SKM-1 treated with dmso at 0.1 percent for 144 hours (cell line): ENCODE results near the gene GBE1.
"Not testable (repeated sequence)": the region's sequence is repeated elsewhere in the genome, so short reads cannot be mapped to it uniquely, and the experiment has no call there.

Source experiments
- DNase-seq: peaks from one replicate; lab custom pipeline; 2025; ENCODE audit not compliant: unreplicated experiment; lab: John Stamatoyannopoulos, UW

GBE1 gene

DNA sequence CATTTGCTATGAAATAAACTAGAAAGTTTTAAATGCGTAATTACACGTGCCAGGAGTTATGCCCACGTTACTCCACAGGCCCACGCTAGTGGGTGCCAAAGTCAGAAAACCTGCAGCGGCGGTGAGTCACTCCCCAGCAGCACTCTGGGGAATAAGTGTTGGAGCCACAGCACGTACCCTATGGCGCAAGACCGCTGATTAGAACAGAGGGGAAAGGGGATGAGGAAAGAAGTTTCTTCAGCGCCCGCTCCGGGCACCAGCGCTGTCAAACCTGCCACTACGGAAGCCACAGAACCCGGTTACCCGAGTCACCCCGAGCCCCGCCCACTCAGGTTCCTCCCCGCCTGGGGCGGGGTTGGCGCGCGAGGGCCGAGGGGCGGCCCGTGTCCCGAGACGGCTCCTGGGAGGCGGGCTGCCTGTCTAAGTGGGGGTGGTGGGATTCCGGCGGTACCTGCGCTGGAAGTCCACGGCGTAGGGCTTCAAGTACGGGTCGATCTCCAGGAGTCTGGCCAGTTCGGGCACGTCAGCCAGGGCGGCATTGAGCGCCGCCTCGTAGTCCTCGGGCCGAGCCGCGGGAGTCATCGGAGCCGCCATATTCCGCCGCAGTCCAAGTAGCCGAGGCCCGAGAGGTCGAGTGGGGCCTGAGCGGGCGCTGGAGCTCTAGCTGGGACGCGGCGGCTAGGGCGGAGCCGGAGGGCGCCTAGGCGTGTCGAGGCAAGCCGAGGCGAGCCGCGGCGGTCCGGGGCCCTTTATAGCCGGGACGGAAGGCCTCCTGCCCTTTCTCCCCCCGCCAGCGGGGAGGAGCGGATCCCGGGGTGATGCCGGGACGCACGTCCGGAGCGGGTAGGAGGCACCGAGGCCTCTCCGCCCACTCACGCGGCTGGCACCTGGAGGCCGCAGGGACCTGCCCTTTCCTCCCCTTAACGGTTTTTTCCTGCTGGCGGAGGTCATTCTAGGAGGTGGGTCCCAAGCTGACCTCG is at the start of gene GBE1:
GBE1 (minus strand) TSS at position 722 of the 980 bp plus-strand sequence; CDS start at position 594, 128 bp downstream.
- peak; percentile 99 for DNase-seq

DNA sequence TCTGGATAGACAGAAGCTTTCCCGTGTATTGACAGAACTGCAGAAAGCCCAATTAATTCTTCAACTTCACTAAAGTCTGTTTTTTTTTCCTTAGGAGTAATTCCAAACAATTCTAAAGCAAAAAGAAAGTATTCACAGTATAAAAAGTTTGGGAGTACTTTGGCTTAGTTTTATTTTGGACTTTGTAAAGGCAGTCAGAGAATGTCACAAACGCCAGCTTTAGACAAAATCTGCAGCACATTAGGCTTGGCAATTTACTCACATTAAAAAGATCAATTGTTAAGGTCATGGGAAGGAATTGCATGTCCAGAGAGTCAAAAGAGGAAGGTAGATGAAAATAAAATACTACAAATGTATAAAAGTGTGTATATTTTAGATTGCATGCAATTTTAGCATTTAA is 47.5 kb upstream of the GBE1 start:
- DNase-seq: no peak

DNA sequence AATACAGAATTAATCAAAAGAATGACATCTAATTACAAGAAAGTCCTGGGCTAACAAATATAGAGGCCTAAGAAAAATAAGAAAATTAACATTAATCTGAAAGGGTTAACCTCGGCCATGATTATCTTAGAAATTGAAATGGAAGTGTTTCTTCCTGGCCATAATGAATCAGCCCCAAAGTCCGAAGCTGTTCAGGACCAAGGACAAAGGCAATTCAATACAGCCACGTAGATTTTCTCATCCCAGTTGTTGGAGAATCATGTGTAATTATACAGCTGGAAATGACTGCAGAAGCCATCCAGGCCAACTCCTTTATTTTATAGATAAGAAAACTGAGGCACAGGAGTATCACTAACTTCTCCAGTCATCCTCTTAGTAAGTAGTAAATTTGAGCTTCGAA is 38.0 kb upstream of the GBE1 start:
- no peak for DNase-seq

- no peak for DNase-seq
These were observed 32.0 kb upstream of the GBE1 start for GRCh38 chr3:81793410-81793809.

DNA sequence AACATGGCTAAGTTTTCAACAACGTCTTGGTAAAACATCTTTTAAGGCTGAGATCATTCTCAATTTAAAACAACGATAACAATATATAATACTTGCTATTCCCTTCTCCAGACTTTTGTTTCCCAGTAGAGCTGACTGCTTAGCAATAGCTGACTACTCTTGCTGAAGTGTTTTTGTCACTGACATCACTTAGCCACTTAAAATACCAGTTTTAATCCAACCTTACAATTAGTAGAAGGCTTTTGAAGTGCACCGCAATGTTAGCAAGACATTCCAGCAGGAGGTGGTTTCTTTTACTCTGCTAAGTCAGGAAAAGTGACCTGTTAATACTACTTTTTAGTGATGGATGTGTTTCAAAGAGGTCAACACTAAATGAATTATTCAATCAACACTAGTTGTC is 28.7 kb upstream of the GBE1 start:
- no peak for DNase-seq

- DNase-seq: peak; percentile 38
These were observed 28.2 kb upstream of the GBE1 start for GRCh38 chr3:81789691-81790090.

- no peak for DNase-seq
These were observed 27.2 kb upstream of the GBE1 start for GRCh38 chr3:81788610-81789009.

DNA sequence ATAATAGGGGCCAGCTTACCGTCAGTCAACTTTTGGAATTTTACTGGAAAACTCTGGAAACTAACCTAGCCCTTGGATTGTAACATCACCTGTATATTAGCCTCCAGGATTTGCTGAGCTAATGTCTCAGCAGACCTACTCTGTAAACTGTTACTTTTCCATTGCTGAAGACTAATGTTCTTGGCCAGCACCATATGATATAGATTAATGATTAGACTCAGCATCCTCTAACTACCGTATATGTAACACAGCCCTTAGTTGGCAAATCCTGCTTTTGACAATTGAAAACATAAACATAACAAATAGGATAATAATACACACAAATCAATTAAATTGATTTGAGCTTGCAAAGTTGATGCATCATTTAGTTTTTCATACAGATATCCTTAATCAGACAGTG is 26.6 kb upstream of the GBE1 start:
- no peak for DNase-seq

DNA sequence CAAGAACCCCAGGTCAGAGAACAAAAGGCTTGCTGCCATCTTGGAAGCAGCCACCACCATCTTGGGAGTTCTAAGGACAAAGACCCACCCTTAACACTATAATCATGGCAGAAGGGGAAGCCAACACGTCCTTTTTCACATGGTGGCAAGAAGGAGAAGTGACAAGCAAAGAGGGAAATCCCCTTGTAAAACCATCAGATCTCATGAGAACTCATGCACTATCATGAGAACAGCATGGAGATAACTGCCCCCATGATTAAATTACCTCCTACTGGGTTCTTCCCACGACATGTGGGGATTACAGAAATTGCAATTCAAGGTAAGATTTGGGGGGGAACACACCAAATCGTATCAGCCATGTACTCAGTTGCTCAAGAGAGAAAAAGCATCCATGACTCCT is 21.1 kb upstream of the GBE1 start:
- DNase-seq: no peak

DNA sequence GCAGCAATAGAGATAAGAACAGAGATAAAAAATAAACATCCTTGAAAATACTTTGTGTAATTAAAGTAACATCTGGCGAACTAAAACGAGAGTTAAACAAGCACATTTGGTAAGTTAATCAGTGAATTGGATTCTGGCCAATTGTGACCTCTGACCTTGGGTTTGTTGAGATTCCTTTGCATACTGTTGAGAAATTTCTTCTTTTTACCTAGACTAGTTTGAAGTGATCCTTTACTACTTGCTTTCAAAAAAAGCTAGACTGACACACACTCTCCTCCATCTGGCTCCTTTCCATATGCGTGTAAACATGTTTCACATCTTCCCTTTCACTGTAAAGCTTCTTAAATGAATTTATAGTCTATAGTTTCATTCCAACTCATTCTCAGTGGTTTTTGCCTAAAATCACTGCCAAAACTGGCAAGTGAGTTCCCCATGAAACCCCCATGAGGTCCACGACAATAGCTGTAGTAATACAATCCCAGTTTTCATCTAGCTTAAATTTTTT is 17.3 kb upstream of the GBE1 start:
- DNase-seq: no peak

DNA sequence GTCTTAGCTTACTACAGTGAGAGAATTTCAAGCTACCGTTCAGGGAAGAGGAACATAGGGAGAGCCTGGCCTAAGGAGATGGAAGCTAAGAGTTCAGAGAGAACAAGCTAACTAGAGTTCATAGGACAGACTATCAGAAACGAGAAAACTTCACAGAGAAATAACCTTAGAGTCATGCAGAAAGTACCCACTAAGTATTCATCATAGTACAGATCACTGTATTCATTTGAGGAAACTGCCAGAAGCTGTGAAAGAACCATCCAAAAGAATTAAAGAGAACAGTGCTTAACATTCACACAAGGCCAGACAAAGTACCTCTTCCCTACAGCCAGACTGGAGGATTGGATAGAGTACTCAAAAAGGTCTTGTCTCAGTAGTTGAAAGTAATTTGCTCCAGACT is 15.2 kb upstream of the GBE1 start:
- DNase-seq: no peak

DNA sequence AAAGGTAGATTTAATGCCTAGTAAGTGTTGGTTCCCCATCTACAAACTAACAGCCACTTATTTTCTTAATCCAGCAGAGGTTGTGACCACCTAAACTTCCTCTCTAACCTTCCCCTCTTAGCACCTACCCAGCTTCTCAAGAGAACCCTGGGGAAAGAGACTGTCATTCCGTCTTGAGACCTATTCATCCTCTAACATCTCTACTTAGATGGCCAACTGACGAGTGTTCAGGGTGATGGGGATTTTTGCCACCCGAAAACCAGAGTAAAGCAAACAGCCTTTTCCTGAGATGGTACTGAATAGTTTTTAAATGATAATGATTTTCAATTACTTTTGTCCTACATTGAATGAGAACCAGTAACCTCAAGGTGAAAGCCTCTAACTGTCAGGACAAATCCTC is 9.3 kb upstream of the GBE1 start:
- no peak for DNase-seq

GRCh38 chr3:81769299-81769698 is 7.9 kb upstream of the GBE1 start:
- no peak for DNase-seq

DNA sequence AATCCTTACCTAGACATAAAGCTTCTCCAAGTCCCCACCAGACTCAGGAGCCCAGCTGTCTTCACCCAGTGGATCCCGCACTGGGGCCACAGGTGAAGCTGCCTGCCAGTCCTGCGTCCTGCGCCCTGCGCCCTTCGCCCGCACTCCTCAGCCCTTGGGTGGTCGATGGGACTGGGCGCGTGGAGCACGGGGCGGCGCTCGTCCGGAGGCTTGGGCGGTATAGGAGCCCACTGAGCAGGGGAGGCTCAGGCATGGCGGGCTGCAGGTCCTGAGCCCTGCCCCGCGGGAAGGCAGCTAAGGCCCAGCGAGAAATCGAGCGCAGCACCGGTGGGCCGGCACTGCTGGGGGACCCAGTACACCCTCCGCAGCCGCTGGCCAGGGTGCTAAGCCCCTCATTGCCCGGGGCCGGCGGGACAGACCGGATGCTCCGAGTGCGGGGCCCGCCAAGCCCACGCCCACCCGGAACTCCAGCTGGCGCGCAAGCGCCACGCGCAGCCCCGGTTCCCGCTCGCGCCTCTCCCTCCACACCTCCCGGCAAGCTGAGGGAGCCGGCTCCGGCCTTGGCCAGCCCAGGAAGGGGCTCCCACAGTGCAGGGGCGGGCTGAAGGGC is 5.9 kb upstream of the GBE1 start:
- not testable (repeated sequence) for DNase-seq

DNA sequence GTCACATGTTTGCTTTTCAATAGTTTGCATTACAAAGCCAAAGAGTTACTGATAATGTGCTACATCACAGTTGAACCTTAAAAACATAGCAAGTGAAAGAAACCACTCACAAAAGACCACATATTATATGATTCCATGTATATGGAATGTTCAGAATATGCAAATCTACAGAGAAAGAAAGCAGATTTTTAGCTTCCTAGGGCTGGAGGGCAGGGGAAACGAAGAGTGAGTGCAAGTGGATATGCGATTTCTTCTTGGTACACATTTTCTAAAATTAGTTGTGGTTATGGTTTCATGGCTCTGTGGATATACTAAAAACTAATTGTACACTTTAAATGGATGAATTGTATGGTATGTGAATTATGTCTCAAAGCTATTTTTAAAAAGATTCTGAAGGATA is 4.0 kb upstream of the GBE1 start:
- no peak for DNase-seq

DNA sequence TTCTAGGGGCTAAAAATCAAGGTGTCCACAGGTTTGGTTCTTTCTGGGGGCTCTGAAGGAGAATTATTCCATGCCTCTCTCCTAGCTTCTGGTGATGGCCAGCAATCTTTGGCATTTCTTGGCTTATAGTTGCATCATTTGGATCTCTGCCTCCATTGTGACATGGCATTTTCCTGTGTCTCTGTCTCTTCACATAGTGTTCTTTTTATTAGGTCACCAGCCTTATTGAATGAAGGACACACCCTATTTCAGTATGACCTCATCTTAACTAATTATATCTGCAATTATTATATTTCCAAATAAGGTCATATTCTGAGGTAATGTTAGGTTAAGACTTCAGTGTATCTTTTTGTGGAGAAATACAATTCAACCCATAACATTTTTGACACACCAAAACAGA is 3.2 kb upstream of the GBE1 start:
- no peak for DNase-seq

GRCh38 chr3:81764002-81764401 is 2.6 kb upstream of the GBE1 start:
- no peak for DNase-seq

GRCh38 chr3:81763001-81763400 is 1.6 kb upstream of the GBE1 start:
- DNase-seq: no peak

GRCh38 chr3:81761904-81762580 is 597 bp upstream of the GBE1 start:
- no peak for DNase-seq

- DNase-seq: no peak
These were observed 1.2 kb downstream of the GBE1 start for GRCh38 chr3:81760215-81760614.

GRCh38 chr3:81758771-81759170 is 2.7 kb downstream of the GBE1 start:
- DNase-seq: not testable (repeated sequence)

- no peak for DNase-seq
These were observed 3.2 kb downstream of the GBE1 start for GRCh38 chr3:81758275-81758674.
